22Rv1 (cell line): ENCODE results near the gene BCL11B.

Experiments
- CTCF ChIP-seq: fragments of 450-650 bp; IDR thresholded peaks from 2 replicates; pipeline ENCODE4 v1.5.1; 2017; ENCODE audit warnings: mild to moderate bottlenecking
- ZFX ChIP-seq: fragments of 450-650 bp; IDR thresholded peaks from 2 replicates; pipeline ENCODE4 v1.6.1; 2017; ENCODE audit warnings: antibody characterized with exemption, borderline replicate concordance

GRCh38 chr14:99229654-99230207, 42.3 kb downstream of the BCL11B start:
- TF ChIP-seq CTCF (no peak), ZFX (no peak)
